H1 (cell line): Measurements from ENCODE around the gene NR1D2. TPM values are rescaled to one million over a fixed set of nuclear protein-coding genes. Genes with fewer than 3 reads are reported as not detected.

Experiments used
- CTCF ChIA-PET: fragments of 300-600 bp; sonication (Branson Sonifier 250); formaldehyde crosslinking; loops from one replicate; lab custom pipeline; 2021; ENCODE audit not compliant: partially characterized antibody; lab: Charles Lee
- POLR2A ChIA-PET: fragments of 300-600 bp; sonication (Branson Sonifier 250); formaldehyde crosslinking; loops from one replicate; lab custom pipeline; 2021; ENCODE audit warnings: inconsistent platforms; ENCODE audit not compliant: partially characterized antibody; lab: Charles Lee
- DNase-seq, 2 experiments: peaks; one replicate each; pipeline versions ENCODE4 v3.0.0 to v3.0.0-alpha.2; 2010 to 2022; ENCODE audit warnings: low spot score in 2 of 2, low read depth in 1 of 2, mixed read lengths in 1 of 2
- FAIRE-seq: peaks from 2 replicates; lab custom pipeline; 2011; peaks lifted over from hg19 to GRCh38; lab: Jason Lieb, UNC
- H2AFZ ChIP-seq: 2 replicates; pipeline ENCODE4 v1.8.1; 2012; ENCODE audit warnings: low read length, inconsistent platforms
- H2AK5ac ChIP-seq: 2 replicates; pipeline ENCODE4 v1.6.1; 2013; ENCODE audit warnings: low read depth, low read length
- H2BK120ac ChIP-seq: replicated peaks from 2 replicates; pipeline ENCODE3; 2013; ENCODE audit warnings: low read depth, low read length, inconsistent platforms
- H2BK12ac ChIP-seq: 2 replicates; pipeline ENCODE4 v1.6.1; 2013; ENCODE audit warnings: low read depth, low read length
- H2BK15ac ChIP-seq: 2 replicates; pipeline ENCODE4 v1.6.1; 2013; ENCODE audit warnings: low read length
- H2BK20ac ChIP-seq: 2 replicates; pipeline ENCODE4 v1.6.1; 2013; ENCODE audit warnings: low read length
- H2BK5ac ChIP-seq: 2 replicates; pipeline ENCODE4 v1.6.1; 2013; ENCODE audit warnings: low read depth, low read length
- H3K14ac ChIP-seq: 2 replicates; pipeline ENCODE4 v1.6.1; 2013; ENCODE audit warnings: inconsistent platforms; ENCODE audit not compliant: insufficient read length
- H3K18ac ChIP-seq: 2 replicates; pipeline ENCODE4 v1.6.1; 2013; ENCODE audit warnings: low read length; ENCODE audit errors: extremely low read depth
- H3K23ac ChIP-seq: 2 replicates; pipeline ENCODE4 v1.6.1; 2013; ENCODE audit warnings: inconsistent platforms; ENCODE audit not compliant: insufficient read length
- H3K23me2 ChIP-seq: 2 replicates; pipeline ENCODE4 v1.6.1; 2013; ENCODE audit warnings: low read depth, low read length
- H3K27ac ChIP-seq: 2 replicates; pipeline ENCODE4 v1.6.1; 2011; ENCODE audit warnings: low read depth, low read length, inconsistent platforms
- H3K27me3 ChIP-seq, 4 experiments: replicated peaks in 1 of 4; 1 replicate in 1 of 4; 2 replicates in 3 of 4; pipeline versions ENCODE4 v1.6.1 to v1.8.1; 2011 to 2013; ENCODE audit warnings: low read length in 3 of 4, mild to moderate bottlenecking in 3 of 4, inconsistent platforms in 2 of 4, mixed read lengths in 2 of 4, moderate library complexity in 1 of 4; ENCODE audit not compliant: control insufficient read depth in 3 of 4, insufficient read depth in 3 of 4; ENCODE audit errors: extremely low read depth in 1 of 4
- H3K36me3 ChIP-seq, 4 experiments: 2 replicates each; pipeline versions ENCODE4 v1.6.1 to v1.8.1; 2011 to 2013; ENCODE audit warnings: mild to moderate bottlenecking in 4 of 4, low read length in 3 of 4, moderate library complexity in 2 of 4, control low read depth in 1 of 4, inconsistent platforms in 1 of 4; ENCODE audit not compliant: insufficient read depth in 4 of 4, control insufficient read depth in 2 of 4
- H3K4ac ChIP-seq: replicated peaks from 2 replicates; pipeline ENCODE3; 2013; ENCODE audit warnings: low read length, low read depth, mixed read lengths, inconsistent platforms; ENCODE audit not compliant: insufficient read length
- H3K4me1 ChIP-seq, 4 experiments: replicated peaks in 1 of 4; 1 replicate in 1 of 4; 2 replicates in 3 of 4; pipeline versions ENCODE4 v1.6.1 to v1.8.1; 2011 to 2013; ENCODE audit warnings: low read length in 3 of 4, inconsistent platforms in 2 of 4, mixed read lengths in 1 of 4; ENCODE audit not compliant: insufficient read depth in 4 of 4, control insufficient read depth in 3 of 4
- H3K4me2 ChIP-seq, 2 experiments: 2 replicates each; pipeline versions ENCODE4 v1.6.1 to v1.8.1; 2011 to 2013; ENCODE audit warnings: low read depth in 2 of 2, low read length in 2 of 2, control low read depth in 1 of 2, inconsistent platforms in 1 of 2, mild to moderate bottlenecking in 1 of 2; ENCODE audit not compliant: insufficient read depth in 1 of 2
- H3K4me3 ChIP-seq, 4 experiments: fragments of 200-600, 300-600 bp in 1 of 4; sonication (generic), shearing (Covaris generic), sonication (Bioruptor Twin) in 1 of 4; 2 replicates each; pipeline versions ENCODE4 v1.5.1 to v1.8.1; 2011 to 2016; ENCODE audit warnings: low read length in 4 of 4, low read depth in 3 of 4, control low read depth in 2 of 4, inconsistent platforms in 2 of 4, mild to moderate bottlenecking in 2 of 4, mixed read lengths in 1 of 4, moderate library complexity in 1 of 4; ENCODE audit not compliant: insufficient read depth in 2 of 4; ENCODE audit errors: extremely low read depth in 1 of 4
- H3K56ac ChIP-seq: replicated peaks from 2 replicates; pipeline ENCODE3; 2013; ENCODE audit warnings: low read depth, mild to moderate bottlenecking, mixed read lengths, low read length, inconsistent platforms; ENCODE audit not compliant: insufficient read length
- H3K79me1 ChIP-seq: 2 replicates; pipeline ENCODE4 v1.6.1; 2013; ENCODE audit warnings: low read depth, low read length, control low read depth
- H3K79me2 ChIP-seq, 2 experiments: 2 replicates each; pipeline versions ENCODE4 v1.6.1 to v1.8.1; 2012 to 2013; ENCODE audit warnings: low read length in 2 of 2, mild to moderate bottlenecking in 2 of 2, inconsistent platforms in 1 of 2; ENCODE audit not compliant: insufficient read depth in 2 of 2, control insufficient read depth in 1 of 2
- H3K9ac ChIP-seq, 4 experiments: replicated peaks in 1 of 4; 1 replicate in 1 of 4; 2 replicates in 3 of 4; pipeline versions ENCODE4 v1.6.1 to v1.8.1; 2011 to 2013; ENCODE audit warnings: low read depth in 3 of 4, low read length in 3 of 4, control low read depth in 2 of 4, mild to moderate bottlenecking in 2 of 4, moderate library complexity in 2 of 4, inconsistent platforms in 1 of 4; ENCODE audit errors: extremely low read depth in 1 of 4
- H3K9me3 ChIP-seq, 2 experiments: 2 replicates each; pipeline versions ENCODE4 v1.6.1 to v1.8.1; 2012 to 2013; ENCODE audit warnings: mild to moderate bottlenecking in 2 of 2, moderate library complexity in 2 of 2, control low read depth in 1 of 2, inconsistent platforms in 1 of 2, low read depth in 1 of 2, low read length in 1 of 2, mixed read lengths in 1 of 2; ENCODE audit not compliant: insufficient read depth in 2 of 2
- H4K20me1 ChIP-seq, 2 experiments: replicated peaks in 1 of 2; 2 replicates each; pipeline versions ENCODE3 to v1.8.1; 2011 to 2013; ENCODE audit warnings: inconsistent platforms in 2 of 2, low read length in 2 of 2, mild to moderate bottlenecking in 1 of 2; ENCODE audit not compliant: insufficient read depth in 2 of 2, control insufficient read depth in 1 of 2
- H4K5ac ChIP-seq: 2 replicates; pipeline ENCODE4 v1.6.1; 2013; ENCODE audit warnings: low read length, low read depth, mixed read lengths, inconsistent platforms; ENCODE audit not compliant: insufficient read length
- H4K8ac ChIP-seq: 2 replicates; pipeline ENCODE4 v1.8.0; 2013; ENCODE audit warnings: mild to moderate bottlenecking, moderate library complexity, low read length, inconsistent platforms; ENCODE audit not compliant: insufficient read depth; ENCODE audit errors: extremely low read depth
- H4K91ac ChIP-seq: replicated peaks from 2 replicates; pipeline ENCODE3; 2013; ENCODE audit warnings: low read length, mixed read lengths, inconsistent platforms; ENCODE audit not compliant: insufficient read length
- ATF2 ChIP-seq: IDR thresholded peaks from 2 replicates; pipeline ENCODE4 v1.6.1; 2012; ENCODE audit warnings: low read length, inconsistent platforms
- JUN ChIP-seq: IDR thresholded peaks from 2 replicates; pipeline ENCODE4 v1.6.1; 2011; ENCODE audit warnings: low read depth, mild to moderate bottlenecking, improper control_type of control experiment, low read length
- SAP30 ChIP-seq: fragments of 300-600 bp; sonication (generic); IDR thresholded peaks from 2 replicates; pipeline ENCODE4 v1.7.1; 2012; ENCODE audit warnings: low read length, moderate library complexity, mild to moderate bottlenecking, inconsistent platforms; ENCODE audit not compliant: insufficient read depth, insufficient replicate concordance
- TAF1 ChIP-seq: IDR thresholded peaks from 2 replicates; pipeline ENCODE4 v1.6.1; 2011; ENCODE audit warnings: mild to moderate bottlenecking, low read depth, low read length
- WGBS, 2 experiments: shearing (Covaris generic) in 1 of 2; methylation state at CpG; one replicate each; pipeline versions ENCODE4 v1.1.6 to v1.1.7; 2013 to 2015; ENCODE audit warnings: low lambda C conversion rate in 2 of 2, mixed read lengths in 2 of 2, inconsistent platforms in 1 of 2, low coverage in 1 of 2, missing lambda C conversion rate in 1 of 2; ENCODE audit not compliant: insufficient replicate concordance in 2 of 2, insufficient coverage in 1 of 2, insufficient read length in 1 of 2; ENCODE audit errors: extremely low coverage in 1 of 2, missing lambda C conversion rate in 1 of 2; 5-methylcytosine and 5-hydroxymethylcytosine counted together
- polyA plus RNA-seq, 7 experiments: library from polyadenylated mRNA; depleted of rRNA in 3 of 7; stranded (reverse) in 5 of 7; unstranded in 2 of 7; fragments of >200 nt in 5 of 7; fragments of 200-250 nt in 2 of 7; gene quantifications; 1 replicate in 5 of 7; 2 replicates in 1 of 7; 4 replicates in 1 of 7; pipeline versions ENCODE4 v1.2.1 to v1.2.3, GENCODE V29; 2011 to 2013; ENCODE audit warnings: missing spikeins in 2 of 7, mixed read lengths in 2 of 7
- total RNA-seq: library from RNA; stranded (reverse); fragmentation: NEBNext Ultra II Directional; extraction: Animal tissue kit (Norgen Biotek cat#: 25700); gene quantifications from 2 replicates; pipeline ENCODE4 v1.2.1, GENCODE V29; 2021

NR1D2 gene
- total and polyA plus RNA-seq, 2 of the 8 experiments (the other 6 are each of a cell fraction or from before 2014, with no cell fraction given), result 5.9 to 21.7 TPM

- H3K9ac ChIP-seq, result no peak overlapping the region
- no peak overlapping the region for H3K4me3 ChIP-seq
- no peak overlapping the region for H2BK5ac ChIP-seq
- no peak overlapping the region for H4K91ac ChIP-seq
- no peak overlapping the region for H3K27ac ChIP-seq
- H3K79me2 ChIP-seq, result no peaks in the 10 kb centered on the region
- H2AK5ac ChIP-seq, result no peak overlapping the region
- no peak overlapping the region for H2BK20ac ChIP-seq
- no peak overlapping the region for H3K56ac ChIP-seq
- ChIA-PET CTCF (interaction anchor here (0.6 to 1.7 kb wide), 8 partner anchors 9 to 675 kb away, joined by 3 to 5 read pairs (median 3); no protein-coding TSS in a partner anchor), POLR2A (interaction anchor here (0.5 kb wide), 1 partner anchor 1082 kb away, joined by 3 read pairs; no protein-coding TSS in a partner anchor)
- no peak for TF ChIP-seq SAP30
- TF ChIP-seq JUN, result no peak
- TF ChIP-seq TAF1, result no peak
- TF ChIP-seq ATF2, result no peak
- H3K79me1 ChIP-seq, result no peaks in the 10 kb centered on the region
- no peak overlapping the region for H3K18ac ChIP-seq
- no peaks in the 10 kb centered on the region; the same call in 1 of the 2 replicates for H3K23me2 ChIP-seq
- no peaks in the 10 kb centered on the region for H3K9me3 ChIP-seq
- 92% methylated on average over 8 of the region's 8 CpGs; no CpG with 5 or more reads in 1 of the 2 experiments for WGBS, 2 experiments
- H3K4ac ChIP-seq, result no peak overlapping the region
- no peak overlapping the region for H2AFZ ChIP-seq
- H2BK12ac ChIP-seq, result no peak overlapping the region
- H3K14ac ChIP-seq, result no peak overlapping the region
- no peaks in the 10 kb centered on the region for H3K4me1 ChIP-seq
- H2BK15ac ChIP-seq, result no peak overlapping the region
- no peak overlapping the region for H2BK120ac ChIP-seq
- H4K5ac ChIP-seq, result no peak overlapping the region
- no peaks in the 10 kb centered on the region for H4K20me1 ChIP-seq
- H3K27me3 ChIP-seq, result no peaks in the 10 kb centered on the region
- H3K36me3 ChIP-seq, result no peaks in the 10 kb centered on the region
- H3K4me2 ChIP-seq, result no peak overlapping the region
- no peak overlapping the region for H3K23ac ChIP-seq
- no peak overlapping the region for H4K8ac ChIP-seq
- FAIRE-seq (no peak), DNase-seq (no peak)
Observed at GRCh38 chr3:24005669-24006068, 60.6 kb downstream of the NR1D2 start.
